Type B pancreatic cell (in vitro differentiated cells): ENCODE measurements around the gene TULP3. TPM values are rescaled to one million over a fixed set of nuclear protein-coding genes. Genes with fewer than 3 reads are reported as not detected.
A peak's percentile ranks its signal among the peaks of the same experiment; 100 is the strongest.

Experiments
- DNase-seq: peaks from one replicate; pipeline ENCODE4 v3.0.0; 2021; ENCODE audit warnings: mixed read lengths; ENCODE audit not compliant: unreplicated experiment; ENCODE audit errors: extremely low spot score
- H3K27ac Mint-ChIP-seq: 2 replicates; pipeline ENCODE4 v1.8.0; 2021; ENCODE audit warnings: mild to moderate bottlenecking, mixed read lengths
- H3K27me3 Mint-ChIP-seq: 2 replicates; pipeline ENCODE4 v1.8.0; 2021; ENCODE audit warnings: mixed read lengths
- H3K36me3 Mint-ChIP-seq: 2 replicates; pipeline ENCODE4 v1.8.0; 2021; ENCODE audit warnings: mixed read lengths
- H3K4me1 Mint-ChIP-seq: one replicate; pipeline ENCODE4 v1.8.0; 2021; ENCODE audit warnings: mixed read lengths; ENCODE audit not compliant: unreplicated experiment
- H3K4me3 Mint-ChIP-seq: 2 replicates; pipeline ENCODE4 v1.8.0; 2021; ENCODE audit warnings: mild to moderate bottlenecking, mixed read lengths
- H3K9me3 Mint-ChIP-seq: 2 replicates; pipeline ENCODE4 v1.8.0; 2021; ENCODE audit warnings: mixed read lengths
- CTCF ChIP-seq: fragments of 200-600 bp; sonication (generic); conservative IDR thresholded peaks from 2 replicates; pipeline ENCODE4 v1.5.0; 2021; ENCODE audit warnings: antibody characterized with exemption, mild to moderate bottlenecking
- total RNA-seq: library from RNA; stranded (reverse); gene quantifications from 2 replicates; pipeline ENCODE4 v1.2.1, GENCODE V29; 2021; ENCODE audit warnings: low replicate concordance

The TULP3 gene
- total RNA-seq, 1 donor from 2014 or later: 26.5 TPM

- DNase-seq: no peak
- H3K27me3 Mint-ChIP-seq: no peaks in the 10 kb centered on the region
- peaks cover 11% of the 10 kb centered on the region for H3K36me3 Mint-ChIP-seq
- H3K9me3 Mint-ChIP-seq: no peaks in the 10 kb centered on the region
- H3K4me3 Mint-ChIP-seq: no peak overlapping the region
- H3K27ac Mint-ChIP-seq: no peak overlapping the region
- peaks cover 26% of the 10 kb centered on the region for H3K4me1 Mint-ChIP-seq
- TF ChIP-seq CTCF: no peak
Measured at GRCh38 chr12:2851931-2852330, 38.8 kb upstream of the TULP3 start.

GRCh38 chr12:2853626-2854025 lies 37.1 kb upstream of the TULP3 start:
- Mint-ChIP-seq H3K27me3 (no peaks in the 10 kb centered on the region), H3K4me1 (peaks cover 25% of the 10 kb centered on the region), H3K36me3 (peaks cover 5% of the 10 kb centered on the region), H3K9me3 (no peaks in the 10 kb centered on the region), H3K4me3 (no peak overlapping the region), H3K27ac (peak overlapping the region; percentile 12)
- peak; percentile 86 for DNase-seq
- peak; percentile 92 for TF ChIP-seq CTCF

GRCh38 chr12:2854669-2855453 lies 35.8 kb upstream of the TULP3 start:
- peaks cover 12% of the 10 kb centered on the region for H3K36me3 Mint-ChIP-seq
- peaks cover 16% of the 10 kb centered on the region for H3K4me1 Mint-ChIP-seq
- H3K9me3 Mint-ChIP-seq: no peaks in the 10 kb centered on the region
- H3K4me3 Mint-ChIP-seq: no peak overlapping the region
- H3K27ac Mint-ChIP-seq: peak overlapping the region; percentile 50
- TF ChIP-seq CTCF: no peak
- H3K27me3 Mint-ChIP-seq: no peaks in the 10 kb centered on the region
- no peak for DNase-seq

DNA sequence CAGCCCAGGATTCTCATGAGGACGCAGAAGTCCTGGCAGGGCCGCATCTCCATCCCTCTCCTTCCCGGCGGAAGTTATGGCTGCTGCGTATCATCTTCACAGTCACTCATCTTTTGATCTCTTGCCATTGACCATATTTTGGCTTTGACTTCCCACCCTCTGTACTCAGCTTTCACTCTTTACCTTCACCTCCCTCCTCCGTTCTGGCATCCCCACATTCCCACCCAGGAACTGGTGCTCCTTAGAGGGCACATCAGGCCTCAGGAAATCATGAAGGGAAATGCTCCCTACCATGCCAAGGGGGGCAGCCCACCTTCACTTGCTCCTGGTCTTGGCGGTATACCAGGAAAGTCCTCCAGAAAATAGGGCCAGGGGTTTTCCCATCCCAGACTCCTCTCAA lies 35.1 kb upstream of the TULP3 start:
- H3K27me3 Mint-ChIP-seq: no peaks in the 10 kb centered on the region
- TF ChIP-seq CTCF: no peak
- no peak overlapping the region for H3K27ac Mint-ChIP-seq
- DNase-seq: no peak
- no peak overlapping the region for H3K4me3 Mint-ChIP-seq
- peaks cover 16% of the 10 kb centered on the region for H3K36me3 Mint-ChIP-seq
- H3K9me3 Mint-ChIP-seq: no peaks in the 10 kb centered on the region
- H3K4me1 Mint-ChIP-seq: peaks cover 14% of the 10 kb centered on the region

DNA sequence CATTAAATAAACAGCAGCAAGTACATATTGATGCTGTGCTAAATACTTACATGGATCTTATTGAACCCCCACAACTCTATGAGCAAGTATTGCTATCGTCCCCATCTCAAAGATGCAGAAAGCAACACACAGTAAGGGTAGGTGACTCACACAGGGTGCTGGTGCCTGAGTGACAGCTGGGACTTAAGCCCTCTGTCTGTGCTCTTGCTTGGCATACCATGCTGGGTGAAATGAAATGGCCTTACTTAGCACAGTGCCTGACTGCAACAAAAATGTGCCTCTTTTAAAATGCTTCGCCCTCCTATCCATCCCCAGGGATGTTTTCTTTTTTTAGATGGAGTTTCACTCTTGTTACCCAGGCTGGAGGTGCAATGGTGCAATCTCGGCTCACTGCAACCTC lies 34.6 kb upstream of the TULP3 start:
- H3K27me3 Mint-ChIP-seq: no peaks in the 10 kb centered on the region
- no peak for DNase-seq
- TF ChIP-seq CTCF: no peak
- H3K36me3 Mint-ChIP-seq: peaks cover 16% of the 10 kb centered on the region
- no peaks in the 10 kb centered on the region for H3K9me3 Mint-ChIP-seq
- H3K4me3 Mint-ChIP-seq: no peak overlapping the region
- peaks cover 14% of the 10 kb centered on the region for H3K4me1 Mint-ChIP-seq
- H3K27ac Mint-ChIP-seq: no peak overlapping the region
